Measurements from ENCODE around the gene CHEK2.

Gene CHEK2

DNA sequence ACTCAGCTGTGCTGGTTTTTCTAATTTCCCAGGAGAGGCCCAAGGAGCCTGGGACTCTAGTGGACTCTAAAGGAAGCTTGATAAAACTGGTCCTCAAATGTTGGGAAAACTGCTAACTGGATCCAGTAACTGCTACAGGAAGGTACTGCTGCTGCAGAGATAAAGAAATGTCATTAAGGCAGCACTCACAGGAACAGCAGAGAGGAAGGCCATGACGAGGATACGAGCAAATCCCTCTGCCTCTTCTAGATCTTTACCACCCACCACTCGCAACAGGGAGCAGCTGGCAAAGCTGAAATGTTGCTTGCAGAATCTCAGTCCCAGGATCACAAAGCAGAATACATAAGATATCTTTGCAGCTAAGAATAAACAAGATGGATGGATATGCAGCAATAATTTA, 85.4 kb downstream of the CHEK2 start:
- DNase-seq (ENCODE audit: low read depth), result no peak
- no peak overlapping the region for H3K4me3 ChIP-seq (ENCODE audit: low read depth, low read length)
- TF ChIP-seq, protein P1, sequence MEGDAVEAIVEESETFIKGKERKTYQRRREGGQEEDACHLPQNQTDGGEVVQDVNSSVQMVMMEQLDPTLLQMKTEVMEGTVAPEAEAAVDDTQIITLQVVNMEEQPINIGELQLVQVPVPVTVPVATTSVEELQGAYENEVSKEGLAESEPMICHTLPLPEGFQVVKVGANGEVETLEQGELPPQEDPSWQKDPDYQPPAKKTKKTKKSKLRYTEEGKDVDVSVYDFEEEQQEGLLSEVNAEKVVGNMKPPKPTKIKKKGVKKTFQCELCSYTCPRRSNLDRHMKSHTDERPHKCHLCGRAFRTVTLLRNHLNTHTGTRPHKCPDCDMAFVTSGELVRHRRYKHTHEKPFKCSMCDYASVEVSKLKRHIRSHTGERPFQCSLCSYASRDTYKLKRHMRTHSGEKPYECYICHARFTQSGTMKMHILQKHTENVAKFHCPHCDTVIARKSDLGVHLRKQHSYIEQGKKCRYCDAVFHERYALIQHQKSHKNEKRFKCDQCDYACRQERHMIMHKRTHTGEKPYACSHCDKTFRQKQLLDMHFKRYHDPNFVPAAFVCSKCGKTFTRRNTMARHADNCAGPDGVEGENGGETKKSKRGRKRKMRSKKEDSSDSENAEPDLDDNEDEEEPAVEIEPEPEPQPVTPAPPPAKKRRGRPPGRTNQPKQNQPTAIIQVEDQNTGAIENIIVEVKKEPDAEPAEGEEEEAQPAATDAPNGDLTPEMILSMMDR (IDR thresholded peaks at IDR 0.05; ENCODE audit: insufficient read depth, low read depth, low read length, missing control alignments), result no peak

DNA sequence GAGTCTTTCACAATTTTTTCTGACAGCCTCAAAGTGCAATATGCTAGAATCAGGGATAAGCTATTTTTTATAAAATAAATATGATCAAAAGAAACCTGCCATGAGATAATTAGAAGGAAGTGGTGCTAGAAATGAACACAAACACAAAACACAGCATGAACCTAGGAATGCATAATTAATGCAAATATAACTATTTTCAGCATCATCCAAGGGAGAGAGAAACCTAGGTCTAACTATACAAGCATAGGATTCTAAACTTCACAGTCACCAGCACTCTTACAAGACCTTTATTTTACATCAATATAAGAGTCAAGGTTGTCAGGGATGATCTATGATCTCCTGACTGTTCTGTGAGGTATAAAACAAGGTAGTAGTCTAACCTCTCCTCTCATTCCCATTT, 91.2 kb downstream of the CHEK2 start:
- no peak for DNase-seq (ENCODE audit: low read depth)
- no peak overlapping the region for H3K4me3 ChIP-seq (ENCODE audit: low read depth, low read length)
- TF ChIP-seq, protein P1 (IDR thresholded peaks at IDR 0.05; ENCODE audit: insufficient read depth, low read depth, low read length, missing control alignments), result no peak

DNA sequence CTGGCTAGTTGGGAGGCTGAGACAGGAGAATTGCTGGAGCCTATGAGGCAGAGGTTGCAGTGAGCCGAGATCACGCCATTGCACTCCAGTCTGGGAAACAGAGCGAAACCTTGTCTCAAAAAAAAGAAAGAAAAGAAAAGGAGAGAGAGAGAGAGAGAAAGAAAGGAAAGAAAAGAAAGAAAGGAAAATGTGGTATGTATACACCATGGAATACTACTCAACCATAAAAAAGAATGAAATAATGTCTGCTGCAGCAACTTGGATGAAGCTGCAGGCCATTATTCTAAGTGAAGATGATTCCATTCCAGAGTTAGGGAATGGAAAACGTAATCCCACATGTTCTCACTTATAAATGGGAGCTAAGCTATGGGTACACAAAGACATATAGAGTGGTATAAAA, 92.8 kb downstream of the CHEK2 start:
- TF ChIP-seq, protein P1 (IDR thresholded peaks at IDR 0.05; ENCODE audit: insufficient read depth, low read depth, low read length, missing control alignments), result no peak
- no peak for DNase-seq (ENCODE audit: low read depth)
- H3K4me3 ChIP-seq (ENCODE audit: low read depth, low read length), result no peak overlapping the region

DNA sequence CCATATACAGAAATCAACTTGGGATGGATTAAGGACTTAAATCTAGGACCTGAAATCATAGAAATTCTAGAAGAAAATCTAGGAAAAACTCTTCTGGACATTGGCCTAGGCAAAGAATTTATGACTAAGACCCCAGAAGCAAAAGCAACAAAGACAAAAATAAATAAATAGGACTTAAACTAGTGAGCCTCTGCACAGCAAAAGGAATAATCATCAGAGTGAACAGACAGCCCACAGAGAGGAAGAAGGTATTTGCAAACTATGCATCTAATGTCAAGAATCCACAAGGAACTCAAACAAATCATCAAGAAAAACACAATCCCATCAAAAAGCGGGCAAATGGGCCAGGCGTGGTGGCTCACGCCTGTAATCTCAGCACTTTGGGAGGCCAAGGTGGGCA, 94.4 kb downstream of the CHEK2 start:
- TF ChIP-seq, protein P1 (IDR thresholded peaks at IDR 0.05; ENCODE audit: insufficient read depth, low read depth, low read length, missing control alignments), result no peak
- no peak for DNase-seq (ENCODE audit: low read depth)
- H3K4me3 ChIP-seq (ENCODE audit: low read depth, low read length), result no peak overlapping the region

DNA sequence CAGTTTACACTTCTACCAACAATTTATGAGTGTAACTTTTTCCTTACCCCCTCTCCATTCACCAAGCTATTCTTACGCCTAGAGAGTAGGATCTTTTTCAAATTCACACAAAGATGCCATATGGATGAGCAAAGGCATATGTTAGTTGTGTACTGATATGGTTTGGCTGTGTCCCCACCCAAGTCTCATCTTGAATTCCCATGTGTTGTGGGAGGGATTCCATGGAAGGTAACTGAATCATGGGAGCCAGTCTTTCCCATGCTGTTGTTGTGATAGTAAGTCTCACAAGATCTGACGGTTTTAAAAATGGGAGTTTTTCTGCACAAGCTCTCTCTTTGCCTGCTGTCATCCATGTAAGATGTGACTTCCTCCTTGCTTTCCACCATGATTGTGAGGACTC, 102.3 kb downstream of the CHEK2 start:
- no peak overlapping the region for H3K4me3 ChIP-seq (ENCODE audit: low read depth, low read length)
- DNase-seq (ENCODE audit: low read depth), result no peak
- TF ChIP-seq, protein P1 (IDR thresholded peaks at IDR 0.05; ENCODE audit: insufficient read depth, low read depth, low read length, missing control alignments), result no peak

All from GM12865 (cell line).